HG03175 (cell line): Measurements from ENCODE around the gene SRSF11.
A peak's percentile ranks its signal among the peaks of the same experiment; 100 is the strongest.

ENCODE experiments used
- ATAC-seq: cut with Tn5 transposase; IDR thresholded peaks from one replicate; pipeline ENCODE4 v1.9.1; 2021; ENCODE audit warnings: mild to moderate bottlenecking, moderate library complexity; ENCODE audit not compliant: unreplicated experiment

Gene SRSF11

GRCh38 chr1:70220517-70221237, 503 bp upstream of the SRSF11 start:
- ATAC-seq, result peak; percentile 13

GRCh38 chr1:70222716-70223235, 1.6 kb downstream of the SRSF11 start:
- no peak for ATAC-seq

- no peak for ATAC-seq
Observed at GRCh38 chr1:70224954-70225353, 3.8 kb downstream of the SRSF11 start.

- ATAC-seq, result no peak
Observed at GRCh38 chr1:70227439-70227838, 6.3 kb downstream of the SRSF11 start.

GRCh38 chr1:70228670-70229069, 7.5 kb downstream of the SRSF11 start:
- ATAC-seq, result no peak

GRCh38 chr1:70231475-70231874, 10.3 kb downstream of the SRSF11 start:
- ATAC-seq, result no peak

- no peak for ATAC-seq
Observed at GRCh38 chr1:70234733-70235132, 13.6 kb downstream of the SRSF11 start.

GRCh38 chr1:70239940-70240339, 18.8 kb downstream of the SRSF11 start:
- no peak for ATAC-seq

GRCh38 chr1:70247122-70247521, 25.9 kb downstream of the SRSF11 start:
- no peak for ATAC-seq

- no peak for ATAC-seq
Observed at GRCh38 chr1:70247768-70248167, 26.6 kb downstream of the SRSF11 start.

GRCh38 chr1:70248729-70249128, 27.5 kb downstream of the SRSF11 start:
- no peak for ATAC-seq

GRCh38 chr1:70256664-70257063, 35.5 kb downstream of the SRSF11 start:
- no peak for ATAC-seq

GRCh38 chr1:70264839-70265238, 43.7 kb downstream of the SRSF11 start:
- no peak for ATAC-seq

GRCh38 chr1:70265946-70266345, 44.8 kb downstream of the SRSF11 start:
- ATAC-seq, result no peak

GRCh38 chr1:70277875-70278274, 56.7 kb downstream of the SRSF11 start:
- ATAC-seq, result no peak

GRCh38 chr1:70278710-70279109, 57.5 kb downstream of the SRSF11 start:
- no peak for ATAC-seq

- ATAC-seq, result no peak
Observed at GRCh38 chr1:70284366-70284765, 63.2 kb downstream of the SRSF11 start.

GRCh38 chr1:70286453-70286852, 65.3 kb downstream of the SRSF11 start:
- no peak for ATAC-seq

GRCh38 chr1:70288166-70288565, 67.0 kb downstream of the SRSF11 start:
- no peak for ATAC-seq

- ATAC-seq, result no peak
Observed at GRCh38 chr1:70290218-70290617, 69.0 kb downstream of the SRSF11 start.

GRCh38 chr1:70293186-70293843, 72.1 kb downstream of the SRSF11 start:
- ATAC-seq, result no peak

GRCh38 chr1:70295749-70296148, 74.6 kb downstream of the SRSF11 start:
- ATAC-seq, result no peak
